AG09309 (cell line): ENCODE data around the gene CTSV.
"Not testable (repeated sequence)": the region's sequence is repeated elsewhere in the genome, so short reads cannot be mapped to it uniquely, and the experiment has no call there.

ENCODE experiments used
- DNase-seq: peaks from one replicate; pipeline ENCODE4 v3.0.0-alpha.2; 2010; ENCODE audit warnings: low read depth
- H3K4me3 ChIP-seq: 2 replicates; pipeline ENCODE4 v1.5.1; 2011; ENCODE audit warnings: mild to moderate bottlenecking, low read depth, low read length, moderate library complexity; ENCODE audit not compliant: control insufficient read depth
- TF ChIP-seq, protein P1 (sequence below): IDR thresholded peaks from 2 replicates; pipeline ENCODE4 v1.5.1; 2011; ENCODE audit warnings: mild to moderate bottlenecking, low read depth, low read length, inconsistent platforms; ENCODE audit not compliant: insufficient read depth, control insufficient read depth; ENCODE audit errors: missing control alignments

CTSV gene

GRCh38 chr9:97075289-97075985, 36.5 kb upstream of the CTSV start:
- no peak overlapping the region for H3K4me3 ChIP-seq
- no peak for DNase-seq
- TF ChIP-seq, protein P1, sequence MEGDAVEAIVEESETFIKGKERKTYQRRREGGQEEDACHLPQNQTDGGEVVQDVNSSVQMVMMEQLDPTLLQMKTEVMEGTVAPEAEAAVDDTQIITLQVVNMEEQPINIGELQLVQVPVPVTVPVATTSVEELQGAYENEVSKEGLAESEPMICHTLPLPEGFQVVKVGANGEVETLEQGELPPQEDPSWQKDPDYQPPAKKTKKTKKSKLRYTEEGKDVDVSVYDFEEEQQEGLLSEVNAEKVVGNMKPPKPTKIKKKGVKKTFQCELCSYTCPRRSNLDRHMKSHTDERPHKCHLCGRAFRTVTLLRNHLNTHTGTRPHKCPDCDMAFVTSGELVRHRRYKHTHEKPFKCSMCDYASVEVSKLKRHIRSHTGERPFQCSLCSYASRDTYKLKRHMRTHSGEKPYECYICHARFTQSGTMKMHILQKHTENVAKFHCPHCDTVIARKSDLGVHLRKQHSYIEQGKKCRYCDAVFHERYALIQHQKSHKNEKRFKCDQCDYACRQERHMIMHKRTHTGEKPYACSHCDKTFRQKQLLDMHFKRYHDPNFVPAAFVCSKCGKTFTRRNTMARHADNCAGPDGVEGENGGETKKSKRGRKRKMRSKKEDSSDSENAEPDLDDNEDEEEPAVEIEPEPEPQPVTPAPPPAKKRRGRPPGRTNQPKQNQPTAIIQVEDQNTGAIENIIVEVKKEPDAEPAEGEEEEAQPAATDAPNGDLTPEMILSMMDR, result no peak

- TF ChIP-seq, protein P1, result no peak
- no peak overlapping the region for H3K4me3 ChIP-seq
- no peak for DNase-seq
Observed at GRCh38 chr9:97073506-97073905, 34.6 kb upstream of the CTSV start.

DNA sequence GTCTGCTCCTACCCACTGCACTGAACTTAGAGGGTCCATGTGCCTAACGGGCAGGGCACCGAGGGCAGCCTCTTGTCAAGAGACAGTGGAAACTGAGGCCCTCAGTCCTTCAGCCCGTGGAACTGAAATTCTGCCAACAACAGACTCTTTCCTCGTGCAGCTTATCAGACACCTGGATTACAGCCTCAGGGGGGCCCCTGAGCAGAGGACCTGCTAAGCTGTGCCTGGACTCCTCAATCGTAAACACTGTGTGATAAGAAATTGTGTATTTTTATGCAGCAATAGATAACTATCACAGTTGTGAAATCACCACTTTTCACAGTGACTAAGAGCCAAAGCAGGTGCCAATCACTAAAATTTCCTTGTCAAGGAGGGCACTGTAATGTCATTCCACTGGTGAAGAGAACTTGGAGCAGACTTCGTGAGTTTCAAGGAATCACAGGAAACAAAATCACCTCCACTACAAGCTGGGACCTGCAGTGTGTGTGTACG, 33.4 kb upstream of the CTSV start:
- DNase-seq, result no peak

DNA sequence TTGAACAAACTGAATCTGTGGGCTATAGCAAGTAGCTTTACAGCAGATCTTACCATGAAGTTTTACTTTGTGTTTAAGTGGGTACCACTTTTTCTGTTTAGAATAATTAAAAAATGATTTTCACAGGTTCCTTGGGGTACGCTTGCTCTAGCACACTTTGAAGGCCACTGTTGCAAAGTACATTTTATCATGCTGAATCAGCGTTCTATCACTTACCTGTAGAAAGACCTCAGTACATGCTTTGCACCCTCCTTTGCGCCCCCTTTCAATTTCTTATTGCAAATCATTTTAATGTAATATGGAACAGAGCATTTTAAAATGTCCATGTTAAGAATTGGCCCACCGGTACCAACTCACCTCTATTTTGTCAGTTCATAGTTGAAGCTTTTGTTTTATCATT, 31.4 kb upstream of the CTSV start:
- H3K4me3 ChIP-seq, DNase-seq: not testable (repeated sequence)

More for the DNA sequence above, 33.4 kb upstream of the CTSV start:
- no peak overlapping the region for H3K4me3 ChIP-seq
- TF ChIP-seq, protein P1, result no peak

- no peak overlapping the region for H3K4me3 ChIP-seq
- DNase-seq, result no peak
- TF ChIP-seq, protein P1, result no peak
Observed at GRCh38 chr9:97067490-97067889, 28.5 kb upstream of the CTSV start.

- no peak for DNase-seq
- TF ChIP-seq, protein P1, result no peak
- no peak overlapping the region for H3K4me3 ChIP-seq
Observed at GRCh38 chr9:97064176-97064575, 25.2 kb upstream of the CTSV start.

DNA sequence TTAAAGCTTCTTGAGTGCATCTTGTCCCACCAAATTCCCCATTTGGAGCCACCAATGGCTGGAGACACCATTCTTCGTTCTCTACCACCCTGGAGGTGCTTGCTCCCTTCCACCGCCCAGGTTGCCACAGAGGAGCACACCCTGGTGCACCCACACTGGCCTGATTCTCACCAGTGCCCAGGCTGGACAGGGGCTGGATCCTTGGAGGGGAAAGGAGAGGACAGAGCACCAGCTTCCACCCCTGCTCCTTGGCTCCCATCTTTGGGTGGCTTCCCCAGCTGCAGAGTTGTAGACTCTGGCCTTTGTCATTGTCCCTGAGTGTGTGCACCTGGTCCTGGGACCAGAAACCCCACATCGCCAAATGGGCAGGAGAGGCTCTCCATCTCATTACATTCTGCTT, 21.9 kb upstream of the CTSV start:
- no peak for DNase-seq
- no peak overlapping the region for H3K4me3 ChIP-seq
- TF ChIP-seq, protein P1, result no peak
